ENCODE measurements around the gene CHRDL2. TPM values are rescaled to one million over a fixed set of nuclear protein-coding genes. Genes with fewer than 3 reads are reported as not detected.

Gene CHRDL2
- total and polyA plus RNA-seq, 9 donors: 0.22 to 12.3 (median 2.7) TPM; not detected in 4

GRCh38 chr11:74647831-74648230 lies 83.4 kb downstream of the CHRDL2 start:
- no peaks in the 10 kb centered on the region for H3K9me3 ChIP-seq
- no peaks in the 10 kb centered on the region for H3K4me1 ChIP-seq (ENCODE audit: insufficient read depth)
- no peak for TF ChIP-seq CTCF (IDR thresholded peaks at IDR 0.05)
- no peak for TF ChIP-seq POLR2A (IDR thresholded peaks at IDR 0.05)
- TF ChIP-seq EP300 (IDR thresholded peaks at IDR 0.05): no peak
- H3K27me3 ChIP-seq: no peaks in the 10 kb centered on the region
- 93 to 94% (median 94%) methylated on average over 3 of the region's 3 CpGs for WGBS, 3 donors
- no peaks in the 10 kb centered on the region for H3K36me3 ChIP-seq
- intact Hi-C loops (cut with DNase I): no loop called here
- no peak for DNase-seq
- no peak overlapping the region for H3K4me3 ChIP-seq
- H3K27ac ChIP-seq: no peak overlapping the region

- Histone ChIP-seq H3K9me3 (no peaks in the 10 kb centered on the region), H3K27ac (no peak overlapping the region), H3K4me1 (ENCODE audit: insufficient read depth) (no peaks in the 10 kb centered on the region), H3K4me3 (no peak overlapping the region), H3K27me3 (no peaks in the 10 kb centered on the region), H3K36me3 (no peaks in the 10 kb centered on the region)
- DNase-seq: no peak
- TF ChIP-seq CTCF (IDR thresholded peaks at IDR 0.05): no peak
- TF ChIP-seq EP300 (IDR thresholded peaks at IDR 0.05): no peak
- TF ChIP-seq POLR2A (IDR thresholded peaks at IDR 0.05): no peak
- intact Hi-C loops (cut with DNase I): no loop called here
These were observed 83.8 kb downstream of the CHRDL2 start for GRCh38 chr11:74647404-74647803.

DNA sequence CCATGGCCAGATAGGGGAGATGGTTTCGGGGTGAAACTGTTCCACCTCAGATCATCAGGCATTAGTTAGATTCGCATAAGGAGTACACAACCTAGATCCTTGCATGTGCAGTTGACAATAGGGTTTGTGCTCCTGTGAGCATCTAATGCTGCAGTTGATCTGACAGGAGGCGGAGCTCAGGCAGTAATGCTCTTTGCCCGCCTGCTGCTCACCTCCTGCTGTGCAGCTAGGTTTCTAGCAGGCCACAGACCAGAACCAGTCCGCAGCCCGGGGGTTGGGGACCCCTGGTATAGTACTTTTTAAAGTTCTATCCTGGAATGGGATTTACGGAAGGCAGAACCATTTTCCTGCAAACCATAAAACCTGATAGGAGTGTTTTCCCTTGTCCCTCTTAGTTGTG lies 84.3 kb downstream of the CHRDL2 start:
- H3K4me3 ChIP-seq: no peak overlapping the region
- no peak overlapping the region for H3K27ac ChIP-seq
- H3K27me3 ChIP-seq: no peaks in the 10 kb centered on the region
- H3K4me1 ChIP-seq (ENCODE audit: insufficient read depth): peaks cover 1% of the 10 kb centered on the region
- H3K36me3 ChIP-seq: no peaks in the 10 kb centered on the region
- 91 to 95% (median 93%) methylated on average over 7 of the region's 7 CpGs for WGBS, 3 donors
- TF ChIP-seq CTCF (IDR thresholded peaks at IDR 0.05): no peak
- TF ChIP-seq POLR2A (IDR thresholded peaks at IDR 0.05): no peak
- no peak for TF ChIP-seq EP300 (IDR thresholded peaks at IDR 0.05)
- DNase-seq: no peak
- intact Hi-C loops (cut with DNase I): no loop called here
- H3K9me3 ChIP-seq: no peaks in the 10 kb centered on the region

Small RNAs within 50 kb of the gene (microRNA-seq; reads per million reads assigned to microRNA genes)
- gene MIR4696: 0 reads per million in 3 donors

Small RNAs within 50 kb of the gene (small RNA-seq; reads per million reads assigned to genes)
- gene MIR4696: not detected
- not detected for gene RANP3
- not detected for gene RN7SKP297

Other genes starting within 250 kb of the CHRDL2 start
- gene LIPT2, start 237.7 kb downstream of the CHRDL2 start, total RNA-seq: 1 to 10 TPM; 4.1 to 9.2 (median 5.7) TPM
- 1 to 10 TPM; 3.4 to 5.3 TPM for gene LIPT2, start 237.7 kb downstream of the CHRDL2 start, polyA plus RNA-seq
- gene POLD3, start 138.8 kb downstream of the CHRDL2 start, total RNA-seq: 10 to 100 TPM in 6 of 7 donors, 1 to 10 TPM in 1; 8.5 to 19.0 (median 17.0) TPM
- gene POLD3, start 138.8 kb downstream of the CHRDL2 start, polyA plus RNA-seq: 10 to 100 TPM in 1 of 2 donors, 1 to 10 TPM in 1; 8.2 to 17.1 TPM
- 10 to 100 TPM; 19.0 to 26.1 (median 23.0) TPM for gene RNF169, start 17.4 kb upstream of the CHRDL2 start, total RNA-seq
- gene RNF169, start 17.4 kb upstream of the CHRDL2 start, polyA plus RNA-seq: 10 to 100 TPM in 1 of 2 donors, 1 to 10 TPM in 1; 7.1 to 10.5 TPM
- 10 to 100 TPM in 6 of 7 donors, 1 to 10 TPM in 1; 8.2 to 31.1 (median 13.0) TPM for gene XRRA1, start 217.7 kb upstream of the CHRDL2 start, total RNA-seq
- 10 to 100 TPM in 1 of 2 donors, 1 to 10 TPM in 1; 4.2 to 15.2 TPM for gene XRRA1, start 217.7 kb upstream of the CHRDL2 start, polyA plus RNA-seq
- 100 to 1,000 TPM in 5 of 7 donors, 10 to 100 TPM in 2; 39.8 to 174 (median 125) TPM for gene SPCS2, start 217.8 kb upstream of the CHRDL2 start, total RNA-seq
- 100 to 1,000 TPM; 101 to 193 TPM for gene SPCS2, start 217.8 kb upstream of the CHRDL2 start, polyA plus RNA-seq

Data from ovary (tissue), 9 donors.